ENCODE results near the gene CD47.

Gene CD47

DNA sequence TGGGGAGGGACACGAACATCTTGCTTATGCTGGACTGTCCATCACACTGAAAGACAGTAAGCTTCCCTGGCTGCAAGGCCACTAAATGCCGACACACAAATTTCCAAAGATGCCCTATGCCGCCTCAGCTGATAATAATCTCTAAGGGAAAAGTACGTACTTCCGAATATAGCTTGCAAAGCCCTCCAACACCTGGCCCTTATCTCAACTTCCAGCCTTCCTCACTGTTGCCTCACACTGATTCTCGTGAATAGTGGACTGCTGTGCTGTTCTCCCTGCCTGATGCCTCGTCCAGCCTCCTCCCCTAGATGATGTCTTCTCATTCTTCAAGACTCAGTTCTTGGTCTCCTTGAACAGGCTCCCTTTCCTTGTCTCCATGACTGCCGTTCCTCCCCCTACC, 72.3 kb downstream of the CD47 start:
- DNase-seq (ENCODE audit: low read depth in 2 of 3, low spot score in 2 of 3): no peak

DNA sequence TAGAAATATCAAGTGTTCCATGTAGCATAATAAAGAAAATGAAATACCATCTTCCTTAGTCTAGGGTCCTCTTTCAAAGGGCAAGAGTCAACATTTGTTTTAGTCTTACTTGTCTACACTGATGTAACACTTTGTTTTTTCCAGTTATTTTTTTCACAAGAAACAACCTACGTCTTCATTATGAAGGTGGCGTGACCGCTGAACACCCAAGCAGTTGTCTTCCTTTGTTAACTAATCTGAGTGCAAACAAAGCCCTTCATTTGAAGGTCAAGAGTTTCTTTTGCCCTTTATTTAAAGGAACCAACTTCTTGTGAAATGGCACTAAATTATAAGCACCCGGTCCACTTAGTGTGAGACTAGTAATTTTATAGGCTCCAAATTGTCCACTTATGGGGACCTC, 73.2 kb downstream of the CD47 start:
- DNase-seq (ENCODE audit: low read depth in 2 of 3, low spot score in 2 of 3): no peak

DNA sequence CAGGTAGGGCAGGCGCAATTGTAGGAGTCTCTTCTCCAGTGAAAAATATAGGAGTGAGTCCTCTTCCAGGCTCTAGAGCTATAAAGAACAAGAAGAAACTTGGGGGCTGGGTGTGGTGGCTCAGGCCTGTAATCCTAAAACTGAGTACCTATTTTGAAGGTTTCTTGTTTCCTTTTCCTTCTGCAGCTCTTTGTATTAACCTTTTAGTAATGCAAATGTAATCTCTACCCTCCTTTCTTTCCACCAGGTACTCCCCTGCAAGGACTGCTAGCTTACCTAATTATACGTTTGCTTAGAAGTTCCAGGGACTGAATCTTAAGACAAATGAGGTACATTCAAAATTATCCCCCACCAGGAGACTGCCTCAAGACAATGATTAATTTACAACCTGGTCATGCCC, 75.9 kb downstream of the CD47 start:
- DNase-seq (ENCODE audit: low read depth in 2 of 3, low spot score in 2 of 3): no peak

DNA sequence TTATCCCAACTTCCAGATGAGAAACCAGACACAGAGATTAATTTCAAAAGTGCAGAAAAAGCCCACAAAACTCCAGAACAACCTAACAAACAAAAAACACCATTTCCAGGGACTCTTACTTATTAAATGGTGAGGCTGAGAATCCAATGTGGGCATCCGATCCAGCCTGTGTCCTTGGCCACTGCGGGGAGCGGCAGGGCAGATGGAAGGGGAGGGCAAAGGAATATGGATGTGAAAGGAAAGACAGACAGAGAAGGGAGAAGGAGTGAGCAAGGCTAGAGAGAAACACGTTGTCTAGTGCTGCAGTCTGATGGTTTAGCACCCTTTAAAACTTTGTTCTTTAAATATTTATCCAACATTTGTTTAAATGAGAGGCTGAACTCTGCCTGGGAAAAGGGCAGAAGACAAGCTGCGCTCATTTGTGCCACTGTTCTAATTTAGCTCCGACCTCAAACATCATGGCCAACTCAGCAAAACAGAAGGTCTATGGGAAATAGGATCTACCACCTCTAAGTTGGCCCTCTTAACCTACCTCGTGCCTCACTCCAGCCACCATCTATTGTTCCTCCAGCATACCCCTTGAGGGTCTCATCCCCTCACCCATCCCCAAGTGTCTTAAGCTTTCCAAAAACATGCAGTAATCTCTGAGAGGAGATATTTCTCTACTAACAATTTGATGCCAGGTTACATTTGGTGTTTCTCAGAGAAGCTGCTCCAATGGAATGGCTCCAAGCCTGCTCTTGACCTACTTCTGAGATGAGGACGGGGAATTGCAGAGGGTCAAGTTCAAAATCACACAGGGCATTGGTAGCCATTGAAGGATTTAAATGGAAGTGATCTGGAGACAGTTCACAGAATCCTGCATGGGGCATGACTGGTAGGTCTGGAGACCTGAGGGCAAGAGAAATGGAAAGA, 77.4 kb downstream of the CD47 start:
- no peak for DNase-seq (ENCODE audit: low read depth in 2 of 3, low spot score in 2 of 3)

DNA sequence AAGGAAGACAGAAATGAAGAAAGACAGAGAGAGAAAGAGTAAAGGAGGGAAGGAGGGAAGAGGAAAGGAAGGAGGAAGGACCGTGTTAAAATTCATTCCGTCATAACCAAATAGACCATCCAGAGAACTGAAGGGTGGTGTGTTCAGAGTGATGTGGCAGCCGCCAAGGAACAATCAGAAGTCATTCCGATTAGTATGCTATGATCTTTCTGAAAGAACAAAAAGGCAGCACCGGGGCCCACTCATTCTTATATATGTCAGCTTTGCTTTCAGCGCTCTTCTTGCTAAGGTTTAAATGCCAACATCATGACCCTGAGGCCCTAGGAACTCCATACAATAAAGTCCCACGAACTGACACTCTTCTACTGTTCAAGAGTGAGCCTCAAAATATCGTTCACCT, 78.5 kb downstream of the CD47 start:
- DNase-seq (ENCODE audit: low read depth in 2 of 3, low spot score in 2 of 3): no peak

DNA sequence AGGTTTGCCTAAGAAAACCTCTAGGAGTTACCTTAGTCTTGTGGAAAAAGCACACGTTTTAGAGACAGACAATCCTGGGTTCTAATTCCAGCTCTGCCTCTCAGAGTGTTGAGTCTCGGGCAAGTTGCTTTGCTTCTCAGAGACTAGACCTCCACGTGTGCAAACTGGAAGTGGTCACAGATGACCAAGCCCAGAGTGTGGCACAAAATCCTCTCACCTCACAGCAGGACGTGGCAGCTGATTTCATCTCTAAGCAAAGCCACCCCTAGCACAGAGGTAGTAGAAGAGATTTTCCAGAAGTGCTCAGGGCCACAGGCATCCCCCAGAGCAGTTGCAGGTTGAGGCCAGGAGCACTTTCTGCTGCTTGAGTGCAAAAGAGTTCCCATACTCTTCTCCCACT, 79.2 kb downstream of the CD47 start:
- DNase-seq (ENCODE audit: low read depth in 2 of 3, low spot score in 2 of 3): no peak

DNA sequence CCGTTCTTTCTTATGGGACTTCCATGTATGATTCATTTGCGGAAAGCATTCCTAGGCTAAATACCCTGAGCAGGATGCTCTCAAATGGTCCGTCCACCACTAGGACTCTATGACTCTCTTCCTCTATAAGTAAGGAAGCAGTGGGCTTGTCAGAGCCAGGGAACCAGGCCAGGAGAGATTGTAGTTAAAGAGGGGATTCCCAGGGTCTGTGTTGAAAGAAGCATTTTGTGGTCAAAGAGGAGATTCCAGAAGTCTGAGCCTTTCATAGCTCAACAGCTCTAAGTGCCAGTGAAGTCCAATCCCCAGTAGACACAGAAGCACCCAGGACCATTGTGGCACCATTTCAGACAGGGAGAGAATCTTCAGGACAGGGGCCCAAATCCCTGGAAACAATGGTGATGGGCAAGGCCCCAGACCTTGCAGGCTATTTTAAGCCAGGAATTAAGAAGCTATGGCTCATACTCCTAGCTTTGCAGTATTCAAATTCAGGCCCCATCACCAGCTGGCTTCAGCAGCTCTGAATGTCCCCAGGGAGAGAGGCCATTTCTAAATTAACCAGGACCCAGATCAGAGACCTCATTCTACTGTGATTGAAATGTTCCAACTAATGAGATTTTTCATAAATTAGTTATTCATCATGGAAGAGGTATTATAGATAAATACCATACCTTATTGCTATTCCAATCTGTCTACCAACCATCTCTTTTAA, 81.7 kb downstream of the CD47 start:
- DNase-seq (ENCODE audit: low read depth in 2 of 3, low spot score in 2 of 3): no peak

DNA sequence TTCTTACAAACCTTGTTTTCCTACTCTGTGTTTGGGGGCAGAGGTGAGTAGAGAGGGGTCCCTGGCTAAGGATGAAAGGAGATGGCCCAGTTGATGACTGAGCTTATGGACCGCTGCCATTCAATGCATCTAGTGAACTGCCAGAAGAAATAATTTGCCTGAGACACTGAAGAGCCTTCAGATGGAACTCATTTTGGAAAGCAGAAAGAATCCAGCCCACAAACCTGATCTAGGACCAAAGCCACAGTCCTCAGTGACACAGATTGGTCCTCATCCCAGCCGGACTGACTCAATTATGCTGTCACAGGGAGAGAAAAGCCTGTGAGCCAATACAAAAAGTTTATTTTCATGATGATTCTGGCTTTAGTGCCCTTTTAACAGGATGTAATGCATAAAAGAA, 82.7 kb downstream of the CD47 start:
- DNase-seq (ENCODE audit: low read depth in 2 of 3, low spot score in 2 of 3): no peak

DNA sequence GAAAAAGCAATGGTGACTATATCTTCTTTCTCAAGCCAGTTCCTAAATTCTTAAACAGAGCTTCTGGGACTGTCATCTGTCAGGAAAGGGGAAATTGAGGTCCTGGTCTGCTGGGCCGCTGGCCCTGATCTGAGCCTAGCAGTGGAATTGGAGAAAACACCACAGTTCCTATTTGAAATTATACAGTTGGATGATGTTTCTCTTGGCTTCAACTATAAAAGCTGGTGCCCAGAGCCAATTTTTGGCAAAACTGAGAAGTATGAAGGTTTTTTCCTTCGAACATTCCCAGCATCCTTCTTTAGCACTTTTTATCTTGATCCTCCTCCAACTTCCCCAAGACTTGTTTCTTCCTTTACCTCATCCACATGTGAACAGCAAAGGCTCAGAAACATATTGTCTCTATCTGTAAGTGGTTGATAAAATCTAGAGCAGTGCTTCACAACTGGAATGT, 83.9 kb downstream of the CD47 start:
- no peak for DNase-seq (ENCODE audit: low read depth in 2 of 3, low spot score in 2 of 3)

DNA sequence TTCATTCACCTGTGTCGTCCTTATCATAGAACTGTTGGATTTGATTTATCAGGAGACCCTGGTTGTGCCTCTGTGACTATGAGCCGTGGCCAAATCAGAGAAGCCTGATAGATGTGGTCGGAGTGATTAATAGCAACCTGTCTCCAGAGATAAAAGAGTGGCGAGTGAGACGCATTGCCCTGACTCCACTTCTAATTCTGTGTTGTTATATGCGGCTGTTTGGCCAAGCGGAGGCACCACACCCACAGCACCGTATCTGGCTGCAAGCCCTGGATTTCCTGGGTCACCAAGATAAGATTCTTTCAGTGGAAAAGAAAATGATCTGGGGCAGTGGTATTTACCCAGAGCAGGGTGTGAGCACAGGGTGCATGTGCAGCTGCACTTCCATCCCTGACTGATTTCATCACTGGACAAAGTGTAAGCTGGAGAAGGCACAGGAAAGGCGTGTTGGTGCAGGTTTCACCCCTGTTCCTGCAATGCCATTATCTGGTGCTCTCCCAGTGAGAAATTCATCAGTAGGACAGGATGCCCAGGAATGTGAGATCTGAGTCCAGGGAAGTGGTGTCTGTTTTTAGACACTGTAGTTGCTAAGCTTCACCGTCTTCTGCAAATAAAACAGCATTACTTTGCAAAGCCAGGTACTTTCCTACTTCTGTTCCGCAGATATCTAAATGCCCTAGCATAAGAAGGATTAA, 84.6 kb downstream of the CD47 start:
- no peak for DNase-seq (ENCODE audit: low read depth in 2 of 3, low spot score in 2 of 3)

DNA sequence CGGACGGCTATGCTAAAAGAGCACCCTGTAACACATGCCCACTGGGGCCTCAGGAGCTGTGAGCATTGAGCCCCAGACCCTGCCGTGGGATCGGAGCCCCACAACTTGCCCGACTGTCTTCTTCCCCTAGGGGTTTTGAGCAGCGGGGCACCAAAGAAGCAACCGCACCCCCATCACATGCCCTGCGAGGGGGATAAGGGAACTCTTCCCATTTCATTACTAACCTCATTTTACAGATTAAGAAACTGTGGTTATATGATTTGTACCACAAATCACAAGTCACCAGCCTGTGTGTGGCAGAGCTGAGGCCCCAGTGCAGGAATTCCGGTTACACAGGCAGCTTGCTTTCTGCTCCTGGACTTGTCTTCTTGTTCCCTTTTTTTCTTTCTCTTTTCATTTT, 86.2 kb downstream of the CD47 start:
- DNase-seq (ENCODE audit: low read depth in 2 of 3, low spot score in 2 of 3): no peak

DNA sequence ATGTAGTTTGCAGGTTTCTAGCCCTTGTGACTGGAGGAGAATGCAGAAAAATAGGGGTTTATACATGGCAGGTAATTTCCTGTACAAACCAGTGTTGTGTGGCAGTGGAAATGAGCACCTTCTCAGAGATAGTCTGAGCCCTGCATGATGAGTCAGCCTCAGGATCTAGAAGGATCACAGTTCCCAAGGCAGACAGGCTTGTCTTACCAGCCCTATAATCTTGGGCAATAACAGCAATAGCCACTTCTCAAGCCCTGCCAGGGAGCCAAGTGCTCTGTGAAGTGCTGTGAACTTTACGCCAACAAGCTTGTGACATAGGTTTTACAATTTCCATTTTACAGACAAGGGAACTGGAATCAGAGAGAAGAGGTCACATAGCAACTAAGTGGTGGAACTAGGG, 89.4 kb downstream of the CD47 start:
- no peak for DNase-seq (ENCODE audit: low read depth in 2 of 3, low spot score in 2 of 3)

DNA sequence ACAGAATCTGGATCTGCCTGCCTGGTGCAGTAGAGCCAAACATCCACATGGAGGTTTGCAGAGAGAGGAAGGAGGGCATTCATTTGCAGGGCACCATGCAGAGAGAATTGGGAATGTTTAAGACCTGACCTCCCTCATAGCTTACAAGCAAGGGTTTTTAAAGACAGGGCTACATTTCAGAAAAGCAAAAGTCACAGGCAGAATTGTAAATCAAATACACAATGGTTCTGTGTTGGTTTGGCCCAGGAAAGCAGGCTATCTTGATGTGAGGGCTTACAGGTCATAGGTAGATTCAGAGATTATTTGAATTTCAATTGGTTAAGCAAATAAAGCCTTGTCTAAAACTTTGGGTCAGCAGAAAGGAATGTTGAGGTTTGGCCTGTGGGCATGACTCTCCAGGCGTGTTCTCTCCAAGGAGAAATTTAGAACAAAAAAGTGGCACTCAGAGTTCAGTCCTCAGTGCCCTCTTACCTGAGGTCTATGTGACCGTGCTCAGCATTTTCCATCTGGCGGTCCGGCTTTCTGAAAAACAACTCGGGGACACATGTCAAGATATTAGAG, 91.5 kb downstream of the CD47 start:
- no peak for DNase-seq (ENCODE audit: low read depth in 2 of 3, low spot score in 2 of 3)

DNA sequence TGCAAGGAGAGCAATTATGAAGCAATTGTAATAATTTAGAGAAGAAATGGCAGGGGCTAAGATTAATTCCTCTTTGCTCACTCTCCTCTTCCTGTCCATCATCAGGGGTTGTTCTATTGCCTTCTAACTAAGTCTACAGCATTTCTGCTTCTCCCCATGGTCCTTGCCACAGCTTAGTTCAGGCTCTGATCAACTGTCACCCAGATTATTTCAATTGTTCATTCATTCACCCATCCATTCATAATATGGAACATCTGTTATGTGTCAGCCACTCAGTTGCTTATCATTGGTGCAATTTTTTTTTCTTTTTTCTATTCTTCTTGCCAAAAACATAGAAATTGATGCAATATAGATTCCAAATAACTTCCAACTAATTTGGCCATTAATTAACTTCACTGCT, 93.2 kb downstream of the CD47 start:
- no peak for DNase-seq (ENCODE audit: low read depth in 2 of 3, low spot score in 2 of 3)

DNA sequence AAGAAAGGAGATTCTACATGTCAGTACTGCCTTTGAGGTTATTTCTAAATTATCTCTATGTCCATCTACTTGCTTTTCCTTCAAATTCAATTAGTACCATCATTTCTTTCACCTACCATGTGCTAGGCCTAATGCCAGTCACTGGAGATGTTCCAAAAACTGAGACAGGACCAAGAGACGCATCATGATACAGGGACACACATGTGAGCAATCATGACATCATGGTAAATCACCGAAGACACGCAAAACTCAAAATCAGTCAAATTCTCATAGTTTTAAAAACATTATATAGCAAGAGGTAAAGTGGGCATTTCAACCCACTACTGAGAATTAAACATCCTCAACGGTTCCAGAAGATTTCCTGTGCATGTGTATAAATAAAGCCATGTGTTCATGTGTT, 95.0 kb downstream of the CD47 start:
- DNase-seq (ENCODE audit: low read depth in 2 of 3, low spot score in 2 of 3): no peak

DNA sequence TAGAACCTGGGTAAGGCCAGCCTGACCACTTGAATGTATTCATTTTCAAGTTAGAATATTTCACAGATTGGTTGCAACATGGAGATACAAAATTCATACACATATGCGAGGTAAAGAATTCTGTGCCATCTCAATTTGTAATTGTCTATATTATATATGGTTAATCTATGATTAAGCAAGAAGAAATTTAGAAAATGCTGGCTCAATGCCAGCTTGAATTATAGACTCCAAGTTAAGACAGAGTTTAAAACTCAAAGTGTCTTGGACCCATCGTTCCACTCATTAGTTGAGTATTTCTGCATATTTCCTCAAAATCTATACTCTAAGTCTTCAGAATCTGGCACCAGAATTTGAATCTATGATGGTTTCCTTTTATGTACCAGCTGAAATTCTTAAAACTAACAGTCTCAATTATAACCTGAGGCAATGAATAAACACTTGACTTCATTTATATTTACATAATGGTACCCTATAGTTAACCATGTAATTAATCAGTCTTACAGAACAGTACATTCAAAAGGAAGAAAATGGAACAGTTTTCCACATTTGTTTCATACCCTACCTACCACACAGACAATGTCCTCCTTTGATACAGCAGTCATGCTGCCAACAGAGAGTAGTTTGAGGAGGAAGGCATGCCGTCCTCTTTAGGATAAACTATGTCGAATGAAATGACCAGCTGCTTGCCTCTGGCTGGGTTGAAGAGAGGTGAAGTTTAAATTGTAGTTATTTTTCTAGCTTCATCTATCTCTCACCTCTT, 95.7 kb downstream of the CD47 start:
- DNase-seq (ENCODE audit: low read depth in 2 of 3, low spot score in 2 of 3): no peak

DNA sequence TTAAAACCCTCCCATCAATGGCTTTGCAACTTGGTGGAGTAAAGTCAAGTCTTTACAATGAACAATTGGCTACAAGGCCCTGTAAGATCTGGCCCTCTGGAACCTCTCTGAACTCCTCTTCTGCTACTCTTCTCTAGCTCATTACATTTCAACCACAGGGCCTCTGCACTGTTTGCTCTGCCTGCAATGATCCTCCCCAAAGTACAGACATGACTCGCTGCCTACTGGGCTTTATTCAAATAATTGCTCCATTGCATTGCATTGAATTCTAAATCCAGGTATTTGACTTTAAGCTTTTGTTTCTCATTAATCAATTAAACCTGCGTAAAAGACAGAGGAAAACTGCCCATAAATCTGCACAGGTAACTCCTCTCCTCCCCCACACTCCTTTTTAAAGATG, 96.7 kb downstream of the CD47 start:
- no peak for DNase-seq (ENCODE audit: low read depth in 2 of 3, low spot score in 2 of 3)

DNA sequence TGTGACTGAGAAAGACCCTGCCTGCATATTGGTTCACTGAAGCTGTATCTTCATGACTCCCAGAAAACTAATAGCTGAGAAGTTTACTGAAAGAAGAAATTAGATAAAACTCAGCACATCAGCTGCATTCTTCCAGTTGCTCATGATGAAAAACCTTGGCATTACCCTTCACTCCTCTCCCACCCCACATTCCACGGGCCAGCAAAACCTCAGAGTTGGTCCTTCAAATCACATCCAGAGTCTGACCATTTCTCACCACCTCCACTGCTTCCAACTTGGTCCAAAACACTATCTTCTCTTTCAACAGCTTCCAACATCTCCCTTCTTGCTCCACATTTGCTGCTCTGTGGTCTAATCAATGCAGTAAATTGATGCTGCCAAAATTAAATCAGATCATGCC, 97.1 kb downstream of the CD47 start:
- DNase-seq (ENCODE audit: low read depth in 2 of 3, low spot score in 2 of 3): no peak
